KBM-7 (cell line): Measurements from ENCODE around the gene IGFL1.
"Not testable (repeated sequence)": the region's sequence is repeated elsewhere in the genome, so short reads cannot be mapped to it uniquely, and the experiment has no call there.

ENCODE experiments used
- DNase-seq: peaks from one replicate; pipeline ENCODE4 v3.0.0-alpha.2; 2015
- in situ Hi-C: fragments of 300-500 bp; cut with MboI; formaldehyde crosslinking; loops from 2 replicates; pipeline ENCODE4 v1.14.3; 2020; ENCODE audit warnings: low sequenced_read_pairs, low pct_unique_long_range_greater_than_20kb, mixed read lengths

IGFL1 gene

GRCh38 chr19:46256855-46257254 is 27.3 kb downstream of the IGFL1 start:
- no peak for DNase-seq
- in situ Hi-C loops = no loop called here

- in situ Hi-C loops, DNase-seq: not testable (repeated sequence)
Measured at GRCh38 chr19:46261501-46261900, 32.0 kb downstream of the IGFL1 start.

- in situ Hi-C loops = not testable (repeated sequence)
- peak; percentile 86 for DNase-seq
Measured at GRCh38 chr19:46262684-46263296, 33.2 kb downstream of the IGFL1 start.

GRCh38 chr19:46264801-46265200 is 35.3 kb downstream of the IGFL1 start:
- DNase-seq, in situ Hi-C loops: not testable (repeated sequence)

- in situ Hi-C loops = no loop called here
- DNase-seq = peak; percentile 89
Measured at GRCh38 chr19:46265217-46265828, 35.8 kb downstream of the IGFL1 start.

GRCh38 chr19:46269101-46269500 is 39.6 kb downstream of the IGFL1 start:
- in situ Hi-C loops = no loop called here
- no peak for DNase-seq

- no peak for DNase-seq
- in situ Hi-C loops = no loop called here
Measured at GRCh38 chr19:46270521-46271256, 41.1 kb downstream of the IGFL1 start.

GRCh38 chr19:46271481-46272197 is 42.1 kb downstream of the IGFL1 start:
- in situ Hi-C loops = no loop called here
- DNase-seq = no peak

- DNase-seq, in situ Hi-C loops: not testable (repeated sequence)
Measured at GRCh38 chr19:46273931-46274330, 44.4 kb downstream of the IGFL1 start.

GRCh38 chr19:46279177-46279576 is 49.6 kb downstream of the IGFL1 start:
- in situ Hi-C loops = no loop called here
- no peak for DNase-seq
